Measurements from ENCODE around the gene RPL21. TPM values are rescaled to one million over a fixed set of nuclear protein-coding genes. Genes with fewer than 3 reads are reported as not detected.

The RPL21 gene
- total RNA-seq, 4 donors from 2014 or later = 613 to 1,130 (median 904) TPM

DNA sequence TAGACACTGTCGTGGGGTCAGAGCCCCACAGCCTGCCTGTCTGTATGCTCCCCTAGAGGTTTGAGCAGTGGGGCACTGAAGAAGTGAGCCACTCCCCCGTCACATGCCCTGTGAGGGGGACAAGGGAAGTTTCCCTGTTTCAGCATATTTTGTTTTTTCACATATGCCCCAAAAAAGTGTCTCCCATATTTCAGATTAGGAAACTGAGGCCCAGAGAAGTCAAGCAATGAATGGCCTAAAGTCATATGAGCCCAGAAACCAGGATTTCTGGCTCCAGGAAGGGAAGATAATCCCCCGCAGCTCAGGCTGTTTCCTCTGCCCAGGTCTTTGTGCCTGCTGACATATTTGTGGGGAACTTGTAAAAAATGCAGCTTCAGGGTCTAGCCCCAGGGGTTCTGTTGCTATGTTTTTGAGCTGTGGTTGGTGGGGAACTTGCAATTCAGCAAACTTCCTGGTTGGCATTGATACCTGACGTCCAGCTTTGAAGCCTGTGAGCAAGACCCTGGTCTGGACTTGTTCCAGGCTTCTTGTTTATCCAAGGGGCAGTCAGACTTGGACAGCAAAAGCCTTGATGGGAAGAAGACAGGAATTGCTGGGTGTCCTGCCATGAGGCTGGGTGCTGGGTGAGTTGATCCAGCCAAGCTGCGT is 28.8 kb downstream of the RPL21 start:
- TF ChIP-seq, protein P1, sequence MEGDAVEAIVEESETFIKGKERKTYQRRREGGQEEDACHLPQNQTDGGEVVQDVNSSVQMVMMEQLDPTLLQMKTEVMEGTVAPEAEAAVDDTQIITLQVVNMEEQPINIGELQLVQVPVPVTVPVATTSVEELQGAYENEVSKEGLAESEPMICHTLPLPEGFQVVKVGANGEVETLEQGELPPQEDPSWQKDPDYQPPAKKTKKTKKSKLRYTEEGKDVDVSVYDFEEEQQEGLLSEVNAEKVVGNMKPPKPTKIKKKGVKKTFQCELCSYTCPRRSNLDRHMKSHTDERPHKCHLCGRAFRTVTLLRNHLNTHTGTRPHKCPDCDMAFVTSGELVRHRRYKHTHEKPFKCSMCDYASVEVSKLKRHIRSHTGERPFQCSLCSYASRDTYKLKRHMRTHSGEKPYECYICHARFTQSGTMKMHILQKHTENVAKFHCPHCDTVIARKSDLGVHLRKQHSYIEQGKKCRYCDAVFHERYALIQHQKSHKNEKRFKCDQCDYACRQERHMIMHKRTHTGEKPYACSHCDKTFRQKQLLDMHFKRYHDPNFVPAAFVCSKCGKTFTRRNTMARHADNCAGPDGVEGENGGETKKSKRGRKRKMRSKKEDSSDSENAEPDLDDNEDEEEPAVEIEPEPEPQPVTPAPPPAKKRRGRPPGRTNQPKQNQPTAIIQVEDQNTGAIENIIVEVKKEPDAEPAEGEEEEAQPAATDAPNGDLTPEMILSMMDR (IDR thresholded peaks at IDR 0.05; ENCODE audit: low read depth) = no peak

DNA sequence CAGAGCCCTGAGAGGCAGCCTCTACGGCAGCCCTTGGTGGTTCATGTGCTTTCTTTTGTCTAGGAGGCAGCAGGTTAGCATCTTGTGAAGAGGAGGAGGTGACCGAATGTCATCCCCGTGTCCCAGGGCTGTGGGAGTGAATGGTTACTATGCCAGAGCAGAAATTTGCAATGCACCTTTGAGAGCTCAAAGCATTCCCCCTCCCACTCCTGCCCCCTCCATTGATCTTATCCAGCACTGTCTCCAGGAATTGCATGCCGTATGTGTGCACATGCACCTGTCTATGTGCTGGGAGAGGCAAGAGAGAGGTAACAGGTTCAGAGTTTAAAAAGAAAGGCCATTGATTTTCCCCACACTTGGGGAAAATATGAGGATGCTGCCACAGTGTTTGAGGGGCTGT is 29.5 kb downstream of the RPL21 start:
- TF ChIP-seq, protein P1 (IDR thresholded peaks at IDR 0.05; ENCODE audit: low read depth) = no peak

DNA sequence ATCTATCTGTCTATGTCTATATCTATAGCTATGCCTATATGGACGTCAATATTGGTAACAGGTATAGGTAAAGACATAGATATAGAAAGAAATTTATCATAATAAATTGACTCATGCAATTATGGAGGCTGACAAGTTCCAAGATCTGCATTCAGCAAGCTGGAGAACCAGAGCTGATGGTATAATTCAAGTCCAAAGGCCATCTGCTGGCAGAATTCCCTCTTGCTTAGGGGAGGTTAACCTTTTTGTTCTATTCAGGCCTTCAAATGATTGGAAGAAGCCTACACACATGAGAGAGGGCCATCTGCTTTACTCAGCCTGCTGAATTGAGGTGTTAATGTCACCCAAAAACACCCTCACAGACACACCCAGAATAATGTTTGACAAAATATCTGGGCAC is 30.1 kb downstream of the RPL21 start:
- TF ChIP-seq, protein P1 (IDR thresholded peaks at IDR 0.05; ENCODE audit: low read depth) = no peak

DNA sequence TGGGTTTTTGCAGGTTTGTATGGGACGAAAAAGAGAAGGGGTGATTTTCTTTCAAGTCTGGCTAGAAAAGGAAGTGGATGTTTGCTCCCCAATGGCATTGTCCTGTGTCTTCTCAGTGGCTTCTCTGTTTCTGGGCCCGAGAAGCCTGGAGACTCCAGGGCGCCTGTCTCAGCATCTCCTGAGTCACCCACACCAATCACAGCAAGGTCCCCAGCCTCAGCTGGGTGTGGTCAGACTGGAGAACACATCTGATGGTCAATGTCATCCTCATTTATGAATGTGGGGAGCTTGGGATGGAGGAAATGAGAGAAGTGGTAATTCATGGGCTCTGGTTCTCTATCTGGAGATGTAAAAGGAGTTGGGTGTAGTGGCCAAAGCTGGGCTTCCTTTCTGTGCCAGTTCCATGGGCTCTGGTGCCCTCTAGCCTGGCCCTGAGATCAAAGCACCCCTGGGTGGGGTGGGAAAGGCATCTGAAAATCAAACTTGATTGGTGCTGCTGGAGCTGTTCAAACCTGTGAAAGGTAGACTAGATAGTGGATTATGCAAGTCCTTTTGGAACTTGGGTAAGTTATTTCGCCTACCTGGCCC is 32.6 kb downstream of the RPL21 start:
- TF ChIP-seq, protein P1 (IDR thresholded peaks at IDR 0.05; ENCODE audit: low read depth) = no peak

DNA sequence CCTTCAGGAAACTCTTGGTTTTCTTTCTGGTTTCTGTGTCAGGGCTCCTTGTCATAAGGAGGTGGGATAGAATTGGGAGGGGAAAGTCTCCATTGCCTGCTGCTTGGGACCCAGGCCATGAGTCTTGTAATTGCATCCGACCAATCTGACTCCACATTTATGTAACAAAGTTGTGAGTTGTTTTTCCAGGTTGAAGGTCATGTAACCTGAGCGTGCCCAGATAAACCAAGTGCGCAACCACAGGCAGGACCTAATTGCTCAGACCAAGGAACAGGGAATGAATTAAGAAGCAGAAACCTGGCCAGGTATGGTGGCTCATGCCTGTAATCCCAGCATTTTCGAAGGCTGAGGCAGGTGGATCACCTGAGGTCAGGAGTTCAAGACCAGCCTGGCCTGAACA is 37.0 kb downstream of the RPL21 start:
- TF ChIP-seq, protein P1 (IDR thresholded peaks at IDR 0.05; ENCODE audit: low read depth) = no peak

DNA sequence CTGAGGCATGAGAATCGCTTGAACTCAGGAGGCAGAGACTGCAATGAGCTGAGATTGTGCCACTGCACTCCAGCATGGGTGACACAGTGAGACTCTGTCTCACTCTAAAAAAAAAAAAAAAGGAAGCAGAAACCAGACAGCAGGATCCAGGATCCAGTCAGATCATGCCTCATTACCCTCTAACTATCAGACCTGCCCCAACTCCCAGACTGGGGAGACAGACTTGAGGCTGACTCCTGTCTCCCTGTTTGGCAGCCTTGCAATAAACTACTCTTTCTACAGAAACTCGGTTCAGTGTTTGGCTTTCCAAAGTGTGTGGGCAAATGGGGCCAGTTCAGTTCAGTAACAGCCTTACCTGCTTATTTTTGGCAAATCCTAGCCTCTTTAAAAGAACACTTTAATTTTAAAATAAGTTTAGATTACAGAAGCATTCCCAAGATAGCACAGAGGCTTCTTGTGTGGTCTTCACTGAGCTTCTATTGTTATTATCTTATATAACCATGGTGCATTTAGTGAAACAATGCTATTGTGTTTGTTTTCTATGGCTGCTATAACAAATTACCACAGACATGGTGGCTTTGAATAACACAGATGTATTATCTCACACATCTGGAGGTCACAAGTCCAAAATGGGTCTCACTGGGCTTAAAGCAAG is 37.8 kb downstream of the RPL21 start:
- TF ChIP-seq, protein P1 (IDR thresholded peaks at IDR 0.05; ENCODE audit: low read depth) = no peak

DNA sequence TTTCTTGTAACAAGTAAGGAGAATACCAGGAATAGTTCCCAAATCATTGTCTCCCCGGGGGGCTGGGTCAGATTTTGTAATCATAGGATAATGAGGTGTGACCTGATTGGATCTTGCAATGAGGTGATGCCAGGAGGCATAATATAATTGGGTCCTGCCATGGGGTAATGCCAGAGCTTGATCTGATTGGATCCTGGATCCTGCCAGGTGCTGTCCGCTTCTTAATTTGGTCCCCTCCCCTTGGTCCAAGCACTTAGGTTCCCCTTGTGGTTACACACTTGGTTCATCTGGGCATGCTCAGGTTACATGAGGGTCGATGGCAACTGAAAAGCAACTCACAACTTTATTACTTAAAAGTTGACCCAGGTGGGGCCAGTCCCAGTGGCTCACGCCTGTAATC is 39.4 kb downstream of the RPL21 start:
- TF ChIP-seq, protein P1 (IDR thresholded peaks at IDR 0.05; ENCODE audit: low read depth) = no peak

All from subcutaneous adipose tissue (tissue), 4 donors.